IPS DF 6.9 (cell line): ENCODE data around the gene LMCD1.

ENCODE experiments used
- DNase-seq: peaks from one replicate; pipeline ENCODE4 v3.0.0-alpha.2; 2013; ENCODE audit warnings: low read depth, low spot score
- H3K27ac ChIP-seq: one replicate; pipeline ENCODE4 v1.5.1; 2013; ENCODE audit warnings: low read length, control low read depth
- H3K27me3 ChIP-seq: 2 replicates; pipeline ENCODE4 v1.6.1; 2013; ENCODE audit warnings: mild to moderate bottlenecking, low read length; ENCODE audit not compliant: control insufficient read depth, insufficient read depth
- H3K36me3 ChIP-seq: 2 replicates; pipeline ENCODE4 v1.6.1; 2013; ENCODE audit warnings: low read length; ENCODE audit not compliant: control insufficient read depth, insufficient read depth
- H3K4me1 ChIP-seq: 2 replicates; pipeline ENCODE4 v1.6.1; 2013; ENCODE audit warnings: low read length; ENCODE audit not compliant: control insufficient read depth, insufficient read depth
- H3K4me3 ChIP-seq: 2 replicates; pipeline ENCODE4 v1.5.1; 2013; ENCODE audit warnings: mild to moderate bottlenecking, low read length
- H3K9me3 ChIP-seq: 2 replicates; pipeline ENCODE4 v1.6.1; 2013; ENCODE audit warnings: low read length, inconsistent platforms; ENCODE audit not compliant: control insufficient read depth, insufficient read depth
- WGBS: extraction: QIAGEN DNeasy Blood & Tissue Kit; methylation state at CpG from one replicate; pipeline ENCODE4 v1.1.7; 2013; ENCODE audit warnings: mixed read lengths, missing lambda C conversion rate; ENCODE audit not compliant: insufficient read length, insufficient coverage; 5-methylcytosine and 5-hydroxymethylcytosine counted together

The LMCD1 gene

DNA sequence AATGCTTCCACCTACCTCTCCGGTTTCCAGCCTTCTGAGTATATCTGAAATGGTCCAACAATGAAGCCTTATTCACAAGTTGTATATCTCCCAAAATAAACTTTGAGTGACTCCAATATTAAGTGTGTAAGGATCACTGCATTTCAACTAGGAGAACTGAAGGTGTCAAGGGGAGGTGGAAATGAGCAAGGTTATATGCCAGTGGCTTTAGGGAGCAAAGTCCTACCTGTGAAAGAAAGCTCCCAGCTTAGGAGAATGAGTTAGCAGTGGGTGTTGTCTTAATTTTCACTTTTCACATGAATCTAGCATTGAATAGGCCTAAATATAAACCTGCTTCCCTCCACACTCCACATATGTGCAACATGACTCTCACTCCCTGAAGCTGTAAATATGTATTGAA is 29.0 kb downstream of the LMCD1 start:
- Histone ChIP-seq H3K9me3 (no peaks in the 10 kb centered on the region), H3K27ac (no peak overlapping the region), H3K4me3 (no peak overlapping the region), H3K36me3 (no peaks in the 10 kb centered on the region), H3K4me1 (no peaks in the 10 kb centered on the region), H3K27me3 (no peaks in the 10 kb centered on the region)
- no peak for DNase-seq
- WGBS: no CpG with 5 or more reads among the region's 1 CpG

DNA sequence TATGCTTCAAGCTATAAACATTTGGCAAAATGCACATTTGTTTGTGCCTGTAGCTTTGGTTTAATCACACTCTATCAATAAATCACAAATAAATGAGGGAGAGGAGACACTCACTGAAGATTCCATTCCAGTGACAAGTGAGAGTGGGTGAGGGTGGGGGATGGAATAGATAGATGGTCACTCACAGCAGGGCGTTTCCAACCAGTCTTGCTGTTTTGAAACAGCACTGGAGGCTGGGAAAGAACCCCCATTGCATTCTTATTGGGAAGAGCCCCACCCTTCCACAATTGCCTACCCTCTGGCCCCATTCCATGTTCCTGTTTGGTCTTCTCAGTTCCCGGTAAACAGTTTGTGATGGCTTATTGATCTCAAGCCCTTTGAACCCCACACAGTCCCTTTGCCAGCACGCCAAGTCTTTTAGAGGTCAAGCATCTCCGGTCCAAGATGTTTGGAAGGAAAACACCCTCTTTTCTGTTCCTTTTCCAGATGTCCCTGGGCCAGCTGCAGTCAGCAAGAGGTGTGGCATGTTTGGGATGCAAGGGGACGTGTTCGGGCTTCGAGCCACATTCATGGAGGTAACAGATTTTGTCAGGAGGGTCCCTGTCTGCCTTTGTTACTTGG is 30.7 kb downstream of the LMCD1 start:
- Histone ChIP-seq H3K9me3 (no peaks in the 10 kb centered on the region), H3K36me3 (peaks cover 2% of the 10 kb centered on the region; the same call in 1 of the 2 replicates), H3K27ac (no peak overlapping the region), H3K27me3 (no peaks in the 10 kb centered on the region), H3K4me1 (no peaks in the 10 kb centered on the region), H3K4me3 (no peak overlapping the region)
- no peak for DNase-seq
- no CpG with 5 or more reads among the region's 7 CpGs for WGBS

DNA sequence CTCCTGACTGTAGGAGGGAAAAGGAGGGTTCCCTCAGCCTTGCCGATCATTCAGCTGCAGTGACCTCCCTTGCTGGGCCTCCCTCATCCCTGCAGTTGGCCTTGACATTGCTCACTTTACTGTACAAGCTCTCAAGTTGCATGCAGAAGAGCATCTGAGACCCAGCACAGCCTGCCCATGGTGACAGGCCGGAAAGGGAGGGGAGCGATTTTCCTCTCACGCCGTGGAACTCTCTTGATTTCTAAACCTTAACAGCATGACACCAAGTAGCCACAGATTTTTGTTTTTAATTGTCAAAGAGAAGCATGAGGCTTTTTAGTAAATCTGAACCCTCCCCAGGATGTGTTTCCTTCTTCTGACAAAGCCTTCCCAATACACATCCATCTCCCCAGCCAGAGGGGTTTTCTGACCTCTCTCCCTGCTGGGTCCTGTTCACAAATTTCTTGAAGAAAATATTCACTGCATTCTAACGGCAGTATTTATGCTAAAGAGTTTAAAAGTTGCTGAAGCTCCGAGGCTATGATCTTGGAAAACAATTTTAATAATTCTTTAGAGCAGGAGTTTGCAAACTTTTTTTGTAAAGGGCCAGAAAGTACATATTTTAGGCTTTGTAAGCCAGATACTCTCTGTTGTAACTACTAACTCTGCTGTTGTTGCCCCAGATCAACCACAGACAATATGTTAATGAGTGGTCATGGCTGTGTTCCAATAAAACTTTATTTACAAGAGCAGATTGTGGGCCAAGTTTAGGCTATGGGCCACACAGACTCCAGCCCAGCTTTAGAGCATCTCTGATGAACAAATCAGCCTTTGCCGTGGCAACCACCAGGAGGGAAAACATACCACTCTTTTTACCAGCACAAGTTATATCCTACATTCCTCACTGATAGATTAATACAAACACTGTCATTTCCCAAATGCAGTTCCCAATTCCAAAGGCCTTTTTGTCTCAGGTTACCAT is 34.8 kb downstream of the LMCD1 start:
- DNase-seq: no peak
- no peaks in the 10 kb centered on the region for H3K27me3 ChIP-seq
- no peaks in the 10 kb centered on the region for H3K9me3 ChIP-seq
- H3K4me1 ChIP-seq: no peaks in the 10 kb centered on the region
- no peak overlapping the region for H3K4me3 ChIP-seq
- H3K36me3 ChIP-seq: peaks cover 6% of the 10 kb centered on the region; the same call in 1 of the 2 replicates
- no CpG with 5 or more reads among the region's 8 CpGs for WGBS
- H3K27ac ChIP-seq: no peak overlapping the region

DNA sequence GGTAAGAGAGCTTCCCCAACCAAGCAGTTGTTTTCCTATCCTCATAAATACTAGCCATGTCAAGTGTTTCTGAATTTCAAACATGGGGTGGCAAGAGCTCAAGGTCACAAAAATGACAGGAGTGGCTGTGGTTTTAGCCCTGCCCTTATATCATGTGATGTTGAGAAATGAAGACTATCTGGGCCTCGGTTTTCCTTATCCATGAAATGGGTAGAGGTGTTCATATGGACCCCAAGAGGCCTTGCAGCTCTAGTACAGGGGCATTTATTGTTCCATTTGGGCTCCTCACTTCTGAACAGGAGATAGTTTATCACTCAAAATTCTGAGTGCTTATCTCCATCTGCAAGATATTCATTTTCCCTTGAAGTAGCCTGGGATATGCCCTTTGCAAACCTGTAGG is 35.8 kb downstream of the LMCD1 start:
- H3K36me3 ChIP-seq: peaks cover 6% of the 10 kb centered on the region; the same call in 1 of the 2 replicates
- H3K27me3 ChIP-seq: no peaks in the 10 kb centered on the region
- no peak overlapping the region for H3K27ac ChIP-seq
- H3K9me3 ChIP-seq: no peaks in the 10 kb centered on the region
- DNase-seq: no peak
- H3K4me1 ChIP-seq: no peaks in the 10 kb centered on the region
- H3K4me3 ChIP-seq: no peak overlapping the region
- no CpG with 5 or more reads among the region's 1 CpG for WGBS

DNA sequence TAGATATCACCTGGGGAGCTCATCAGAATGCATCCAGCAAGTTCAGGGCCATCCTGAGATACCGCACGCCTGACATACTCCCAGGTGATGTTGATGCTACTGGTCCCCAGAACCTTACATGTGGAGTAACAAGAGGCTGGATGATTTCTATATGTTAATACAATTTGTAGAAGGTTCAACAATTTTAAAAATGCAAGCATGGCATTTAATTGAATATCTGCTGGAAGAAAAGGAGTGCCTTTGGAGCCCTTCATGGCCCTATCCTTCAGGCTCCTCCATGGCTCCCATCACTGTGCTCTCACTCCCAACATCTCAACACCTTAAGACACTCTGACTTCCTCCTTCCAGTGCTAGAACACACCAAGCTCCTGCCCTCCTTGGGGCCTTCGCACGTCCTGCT is 36.6 kb downstream of the LMCD1 start:
- Histone ChIP-seq H3K9me3 (no peaks in the 10 kb centered on the region), H3K4me1 (no peaks in the 10 kb centered on the region), H3K4me3 (no peak overlapping the region), H3K27me3 (no peaks in the 10 kb centered on the region), H3K27ac (no peak overlapping the region), H3K36me3 (peaks cover 6% of the 10 kb centered on the region; the same call in 1 of the 2 replicates)
- WGBS: no CpG with 5 or more reads among the region's 4 CpGs
- DNase-seq: no peak

DNA sequence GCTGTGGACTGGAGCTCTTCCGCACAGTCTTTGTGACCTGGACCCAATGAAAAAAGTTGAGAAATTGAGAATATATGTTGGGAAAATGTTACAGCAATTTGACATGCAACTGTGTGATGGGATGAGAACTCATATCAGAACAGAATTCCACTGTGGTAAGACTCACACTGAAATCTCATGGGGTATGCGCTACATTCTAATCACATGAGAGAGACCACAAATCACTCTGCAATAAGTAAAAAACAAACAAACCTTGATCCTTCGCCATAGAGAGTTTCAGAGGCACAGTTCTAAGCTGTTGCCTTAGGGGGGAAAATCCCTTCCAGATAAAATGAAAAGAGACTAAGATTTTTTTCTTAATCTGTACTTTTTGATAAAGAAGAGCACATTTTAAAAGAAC is 37.3 kb downstream of the LMCD1 start:
- H3K36me3 ChIP-seq: peaks cover 6% of the 10 kb centered on the region; the same call in 1 of the 2 replicates
- H3K27ac ChIP-seq: no peak overlapping the region
- no CpG with 5 or more reads among the region's 3 CpGs for WGBS

DNA sequence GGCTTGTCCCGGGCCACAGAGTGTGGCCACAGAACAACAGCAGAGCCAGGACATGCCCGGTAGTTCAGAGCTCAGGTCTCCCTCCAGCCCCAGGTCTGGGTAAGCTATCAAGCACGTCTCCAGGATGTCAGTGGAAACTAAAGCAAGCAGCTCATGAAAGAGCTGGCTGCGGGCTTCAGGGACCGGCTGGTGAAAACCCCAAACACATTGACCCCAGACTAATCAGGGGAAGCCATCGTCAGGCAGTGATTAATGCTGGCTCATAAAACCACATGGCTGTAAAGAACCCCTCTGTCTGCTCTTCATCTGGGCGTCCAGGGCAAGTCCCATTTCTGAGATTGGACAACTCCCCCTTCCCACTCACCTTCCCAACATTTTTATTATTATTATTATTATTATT is 37.8 kb downstream of the LMCD1 start:
- Histone ChIP-seq H3K4me1 (no peaks in the 10 kb centered on the region), H3K36me3 (peaks cover 6% of the 10 kb centered on the region; the same call in 1 of the 2 replicates), H3K27ac (no peak overlapping the region), H3K27me3 (no peaks in the 10 kb centered on the region), H3K4me3 (no peak overlapping the region), H3K9me3 (no peaks in the 10 kb centered on the region)
- no CpG with 5 or more reads among the region's 7 CpGs for WGBS
- DNase-seq: no peak

More for the DNA sequence above, 37.3 kb downstream of the LMCD1 start:
- Histone ChIP-seq H3K4me1 (no peaks in the 10 kb centered on the region), H3K27me3 (no peaks in the 10 kb centered on the region), H3K4me3 (no peak overlapping the region), H3K9me3 (no peaks in the 10 kb centered on the region)
- DNase-seq: no peak

DNA sequence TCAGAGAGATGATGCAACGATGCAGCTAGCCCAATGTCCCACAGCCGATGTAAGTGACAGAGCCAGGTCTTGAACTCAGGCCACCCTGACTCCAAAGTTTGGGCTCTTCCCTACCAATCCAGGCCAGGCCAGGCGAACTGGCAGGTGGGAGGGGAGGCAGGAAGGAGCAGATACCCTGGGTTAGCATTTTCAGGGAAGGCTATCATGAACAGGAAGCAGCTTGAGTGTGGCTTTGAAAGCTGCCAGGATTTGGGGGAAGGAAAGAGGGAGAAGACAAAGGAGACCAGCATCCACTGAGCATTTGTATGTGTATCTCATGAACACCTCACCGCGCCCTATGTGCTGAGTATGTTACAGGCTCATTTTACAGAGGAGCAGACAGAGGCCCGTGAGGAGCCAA is 38.8 kb downstream of the LMCD1 start:
- Histone ChIP-seq H3K4me3 (no peak overlapping the region), H3K9me3 (no peaks in the 10 kb centered on the region), H3K27ac (no peak overlapping the region), H3K27me3 (no peaks in the 10 kb centered on the region), H3K4me1 (no peaks in the 10 kb centered on the region), H3K36me3 (peaks cover 6% of the 10 kb centered on the region; the same call in 1 of the 2 replicates)
- no CpG with 5 or more reads among the region's 6 CpGs for WGBS
- DNase-seq: no peak

DNA sequence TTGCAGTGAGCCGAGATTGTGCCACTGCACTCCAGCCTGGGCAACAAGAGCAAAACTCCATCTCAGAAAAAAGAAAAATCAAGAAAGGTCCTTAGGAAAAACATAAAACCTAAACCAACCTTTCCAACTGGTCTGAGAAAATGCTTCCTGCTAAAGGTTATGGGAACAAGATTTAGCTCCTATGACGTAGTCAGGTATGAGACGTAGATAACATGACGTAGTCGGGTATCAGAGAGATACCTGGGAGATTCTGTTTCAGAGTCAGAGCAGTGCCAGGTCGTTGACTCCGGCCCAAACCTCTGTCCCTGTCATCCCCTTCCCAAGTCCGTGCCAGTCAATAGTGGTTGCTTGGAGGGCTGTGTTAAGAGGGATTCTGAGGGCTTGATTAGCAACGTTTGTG is 39.9 kb downstream of the LMCD1 start:
- H3K36me3 ChIP-seq: peaks cover 6% of the 10 kb centered on the region; the same call in 1 of the 2 replicates
- H3K27me3 ChIP-seq: no peaks in the 10 kb centered on the region
- no CpG with 5 or more reads among the region's 9 CpGs for WGBS
- no peaks in the 10 kb centered on the region for H3K9me3 ChIP-seq
- DNase-seq: no peak
- H3K4me1 ChIP-seq: no peaks in the 10 kb centered on the region
- H3K4me3 ChIP-seq: no peak overlapping the region
- H3K27ac ChIP-seq: no peak overlapping the region

DNA sequence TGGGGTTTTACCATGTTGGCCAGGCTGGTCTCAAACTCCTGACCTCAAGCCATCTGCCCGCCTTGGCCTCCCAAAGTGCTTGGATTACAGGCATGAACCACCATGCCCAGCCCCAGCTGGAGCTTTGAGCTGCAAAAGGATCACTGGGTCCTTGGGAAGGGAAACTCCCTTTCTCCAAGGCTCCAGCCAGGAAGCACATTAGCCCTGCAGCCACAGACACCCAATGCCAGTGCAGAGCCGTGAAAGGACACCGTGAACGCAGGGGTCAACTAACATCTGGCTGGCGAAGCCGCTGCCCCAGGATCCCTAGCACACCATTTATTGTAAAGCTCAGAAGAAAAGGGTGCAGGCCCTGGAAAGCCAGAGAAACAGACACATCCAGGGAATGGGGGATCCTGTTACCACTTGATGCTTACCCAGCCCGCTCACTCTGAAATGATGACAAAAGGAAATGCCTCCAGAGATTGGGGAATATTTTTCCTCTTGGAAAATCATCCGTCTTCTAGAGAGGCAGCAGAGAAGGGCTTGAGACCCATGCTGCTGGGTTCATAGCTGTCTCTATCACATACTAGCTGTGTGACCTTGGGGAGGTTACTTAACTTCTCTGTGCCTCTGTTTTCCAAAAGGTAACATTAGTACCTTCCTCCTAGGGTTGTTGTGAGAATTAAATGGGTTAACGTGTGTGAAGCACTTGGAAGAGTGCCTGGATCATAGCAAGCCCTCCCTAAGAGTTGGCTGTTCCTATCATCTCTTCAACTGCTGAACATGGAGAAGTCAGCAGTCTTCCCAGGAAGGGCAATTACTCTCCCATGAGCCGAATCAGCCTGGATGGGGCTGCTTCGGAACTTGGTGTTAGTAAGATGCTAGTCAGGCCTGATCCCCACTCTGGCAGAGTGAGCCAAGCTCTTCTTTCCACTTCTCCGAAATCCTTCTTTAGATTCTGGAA is 40.8 kb downstream of the LMCD1 start:
- Histone ChIP-seq H3K36me3 (peaks cover 2% of the 10 kb centered on the region; the same call in 1 of the 2 replicates), H3K4me3 (no peak overlapping the region), H3K27ac (no peak overlapping the region), H3K27me3 (no peaks in the 10 kb centered on the region), H3K4me1 (no peaks in the 10 kb centered on the region), H3K9me3 (no peaks in the 10 kb centered on the region)
- no CpG with 5 or more reads among the region's 12 CpGs for WGBS
- DNase-seq: no peak
